Omental fat pad (tissue), 4 donors: ENCODE results near the gene PDE4D. TPM values are rescaled to one million over a fixed set of nuclear protein-coding genes. Genes with fewer than 3 reads are reported as not detected.
A peak's percentile ranks its signal among the peaks of the same experiment; 100 is the strongest.

Experiments
- ATAC-seq: fragments of 150-250 bp; one replicate; pipeline ENCODE4 v1.9.1; 2016; ENCODE audit warnings: mild to moderate bottlenecking, moderate library complexity; ENCODE audit not compliant: low FRiP score
- DNase-seq: peaks from one replicate; pipeline ENCODE4 v3.0.0-alpha.2; 2019; ENCODE audit warnings: low spot score
- total RNA-seq, 4 donors: library from RNA; depleted of rRNA; stranded (reverse); fragments of >200 nt; gene quantifications; one replicate each; pipeline ENCODE4 v1.1.0, GENCODE V29; 2016
- TF ChIP-seq, protein P1 (sequence below), 3 donors: fragments of 450-650 bp; IDR thresholded peaks; one replicate each; pipeline ENCODE4 v1.5.1; 2016 to 2017; ENCODE audit warnings: antibody characterized with exemption in 3 of 3, mild to moderate bottlenecking in 3 of 3, moderate library complexity in 2 of 3

Gene PDE4D
- total RNA-seq, 4 donors from 2014 or later: 32.5 to 94.8 (median 43.2) TPM

GRCh38 chr5:59198365-59198764 is 695.2 kb downstream of the PDE4D start:
- TF ChIP-seq, protein P1, sequence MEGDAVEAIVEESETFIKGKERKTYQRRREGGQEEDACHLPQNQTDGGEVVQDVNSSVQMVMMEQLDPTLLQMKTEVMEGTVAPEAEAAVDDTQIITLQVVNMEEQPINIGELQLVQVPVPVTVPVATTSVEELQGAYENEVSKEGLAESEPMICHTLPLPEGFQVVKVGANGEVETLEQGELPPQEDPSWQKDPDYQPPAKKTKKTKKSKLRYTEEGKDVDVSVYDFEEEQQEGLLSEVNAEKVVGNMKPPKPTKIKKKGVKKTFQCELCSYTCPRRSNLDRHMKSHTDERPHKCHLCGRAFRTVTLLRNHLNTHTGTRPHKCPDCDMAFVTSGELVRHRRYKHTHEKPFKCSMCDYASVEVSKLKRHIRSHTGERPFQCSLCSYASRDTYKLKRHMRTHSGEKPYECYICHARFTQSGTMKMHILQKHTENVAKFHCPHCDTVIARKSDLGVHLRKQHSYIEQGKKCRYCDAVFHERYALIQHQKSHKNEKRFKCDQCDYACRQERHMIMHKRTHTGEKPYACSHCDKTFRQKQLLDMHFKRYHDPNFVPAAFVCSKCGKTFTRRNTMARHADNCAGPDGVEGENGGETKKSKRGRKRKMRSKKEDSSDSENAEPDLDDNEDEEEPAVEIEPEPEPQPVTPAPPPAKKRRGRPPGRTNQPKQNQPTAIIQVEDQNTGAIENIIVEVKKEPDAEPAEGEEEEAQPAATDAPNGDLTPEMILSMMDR (IDR thresholded peaks at IDR 0.05): no peak
- ATAC-seq (no peak), DNase-seq (no peak)

GRCh38 chr5:59197911-59198310 is 695.6 kb downstream of the PDE4D start:
- DNase-seq: no peak
- no peak for ATAC-seq
- TF ChIP-seq, protein P1 (IDR thresholded peaks at IDR 0.05): no peak

DNA sequence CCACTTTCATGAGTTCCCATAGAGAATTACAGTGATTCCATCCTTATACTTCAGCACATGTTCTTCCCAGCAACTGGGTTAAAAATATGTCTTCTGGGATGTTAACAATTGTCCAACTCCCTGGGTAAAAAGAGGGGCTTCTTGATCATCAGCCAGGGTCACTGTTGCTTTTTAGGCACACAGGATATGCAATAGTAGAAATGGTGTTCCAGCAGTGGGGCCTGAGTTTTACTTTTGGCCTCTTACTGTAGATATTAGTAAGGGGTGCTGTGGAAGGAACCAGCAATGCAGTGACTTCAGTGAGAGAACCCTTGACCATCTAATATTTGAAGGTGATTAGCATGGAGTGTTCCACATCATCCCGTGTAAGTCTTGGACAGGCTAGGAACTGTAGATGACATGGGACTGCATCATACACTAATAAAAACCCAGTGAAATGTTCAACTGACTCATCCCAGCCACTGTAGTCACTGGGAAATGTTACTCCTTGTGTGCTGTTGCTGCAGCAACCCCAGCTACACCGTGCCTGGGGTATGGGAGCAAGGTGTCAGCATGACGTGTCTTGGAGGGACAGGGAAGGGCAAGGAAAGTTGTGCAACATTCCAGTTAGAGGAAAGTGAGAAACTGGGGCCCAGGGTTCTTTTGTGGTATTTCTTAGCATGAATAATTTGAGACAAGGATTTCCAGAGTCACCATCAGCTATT is 699.8 kb downstream of the PDE4D start:
- peak; percentile 48 for ATAC-seq
- no peak for DNase-seq
- TF ChIP-seq, protein P1 (IDR thresholded peaks at IDR 0.05): no peak

GRCh38 chr5:59190746-59191145 is 702.8 kb downstream of the PDE4D start:
- TF ChIP-seq, protein P1 (IDR thresholded peaks at IDR 0.05): no peak
- DNase-seq (no peak), ATAC-seq (no peak)

GRCh38 chr5:59189472-59190244 is 703.9 kb downstream of the PDE4D start:
- DNase-seq (no peak), ATAC-seq (no peak)
- TF ChIP-seq, protein P1 (IDR thresholded peaks at IDR 0.05): no peak

- TF ChIP-seq, protein P1 (IDR thresholded peaks at IDR 0.05): peak in 2 of 3 donors; percentile 45 to 63
- ATAC-seq (peak; percentile 82), DNase-seq (no peak)
Observed at GRCh38 chr5:59188419-59189225, 704.9 kb downstream of the PDE4D start.
